Measurements from ENCODE around the gene MLF1.

The MLF1 gene

GRCh38 chr3:158562674-158563073 is 8.3 kb upstream of the MLF1 start:
- no peak for DNase-seq (ENCODE audit: low read depth)
- no peak for TF ChIP-seq CTCF (IDR thresholded peaks at IDR 0.05; ENCODE audit: low read length, missing control alignments)
- H3K4me3 ChIP-seq (replicated peaks; ENCODE audit: low read depth, low read length): no peak overlapping the region

GRCh38 chr3:158563076-158563475 is 7.9 kb upstream of the MLF1 start:
- no peak overlapping the region for H3K4me3 ChIP-seq (replicated peaks; ENCODE audit: low read depth, low read length)
- DNase-seq (ENCODE audit: low read depth): no peak
- no peak for TF ChIP-seq CTCF (IDR thresholded peaks at IDR 0.05; ENCODE audit: low read length, missing control alignments)

GRCh38 chr3:158565076-158565475 is 5.9 kb upstream of the MLF1 start:
- no peak overlapping the region for H3K4me3 ChIP-seq (replicated peaks; ENCODE audit: low read depth, low read length)
- no peak for DNase-seq (ENCODE audit: low read depth)
- TF ChIP-seq CTCF (IDR thresholded peaks at IDR 0.05; ENCODE audit: low read length, missing control alignments): no peak

- no peak overlapping the region for H3K4me3 ChIP-seq (replicated peaks; ENCODE audit: low read depth, low read length)
- TF ChIP-seq CTCF (IDR thresholded peaks at IDR 0.05; ENCODE audit: low read length, missing control alignments): no peak
- DNase-seq (ENCODE audit: low read depth): no peak
Measured at GRCh38 chr3:158568784-158569183, 2.2 kb upstream of the MLF1 start.

- no peak for DNase-seq (ENCODE audit: low read depth)
- H3K4me3 ChIP-seq (replicated peaks; ENCODE audit: low read depth, low read length): no peak overlapping the region
- TF ChIP-seq CTCF (IDR thresholded peaks at IDR 0.05; ENCODE audit: low read length, missing control alignments): no peak
Measured at GRCh38 chr3:158569794-158570193, 1.2 kb upstream of the MLF1 start.

- no peak for TF ChIP-seq CTCF (IDR thresholded peaks at IDR 0.05; ENCODE audit: low read length, missing control alignments)
- DNase-seq (ENCODE audit: low read depth): no peak
- H3K4me3 ChIP-seq (replicated peaks; ENCODE audit: low read depth, low read length): no peak overlapping the region
Measured at GRCh38 chr3:158571969-158572765, 1.2 kb downstream of the MLF1 start.

GRCh38 chr3:158572766-158573060 is 1.7 kb downstream of the MLF1 start:
- DNase-seq (ENCODE audit: low read depth): no peak
- H3K4me3 ChIP-seq (replicated peaks; ENCODE audit: low read depth, low read length): no peak overlapping the region
- TF ChIP-seq CTCF (IDR thresholded peaks at IDR 0.05; ENCODE audit: low read length, missing control alignments): no peak

Measured in fibroblast of pulmonary artery (primary cell).